Measurements from ENCODE around the gene OARD1.

The OARD1 gene

GRCh38 chr6:41047745-41048732, 24.1 kb downstream of the OARD1 start:
- DNase-seq (ENCODE audit: low read depth in 2 of 2) = no peak

- DNase-seq (ENCODE audit: low read depth in 2 of 2) = no peak
Observed at GRCh38 chr6:41047306-41047705, 24.9 kb downstream of the OARD1 start.

- DNase-seq (ENCODE audit: low read depth in 2 of 2) = no peak
Observed at GRCh38 chr6:41046084-41046483, 26.1 kb downstream of the OARD1 start.

GRCh38 chr6:41045664-41046063, 26.5 kb downstream of the OARD1 start:
- no peak for DNase-seq (ENCODE audit: low read depth in 2 of 2)

GRCh38 chr6:41043151-41043550, 29.0 kb downstream of the OARD1 start:
- no peak for DNase-seq (ENCODE audit: low read depth in 2 of 2)

GRCh38 chr6:41042226-41043055, 29.7 kb downstream of the OARD1 start, which contains the start of gene TSPO2:
Gene TSPO2, plus strand, starts transcription at chr6:41042467. Its CDS starts 519 bp downstream, at chr6:41042986.
- no peak for DNase-seq (ENCODE audit: low read depth in 2 of 2)

- no peak for DNase-seq (ENCODE audit: low read depth in 2 of 2)
Observed at GRCh38 chr6:41040940-41041536, 31.1 kb downstream of the OARD1 start.

GRCh38 chr6:41040101-41040939, 31.8 kb downstream of the OARD1 start:
- no peak for DNase-seq (ENCODE audit: low read depth in 2 of 2)

GRCh38 chr6:41039060-41039998, 32.8 kb downstream of the OARD1 start, which contains the start of gene UNC5CL:
Gene UNC5CL, minus strand, starts transcription at chr6:41039221. Its CDS starts 4,147 bp downstream, at chr6:41035074.
- peak in 1 of 2 donors; percentile 16 for DNase-seq (ENCODE audit: low read depth in 2 of 2)

- DNase-seq (ENCODE audit: low read depth in 2 of 2) = no peak
Observed at GRCh38 chr6:41038205-41038604, 34.0 kb downstream of the OARD1 start.

GRCh38 chr6:41037107-41037900, 34.9 kb downstream of the OARD1 start:
- no peak for DNase-seq (ENCODE audit: low read depth in 2 of 2)

GRCh38 chr6:41036601-41037000, 35.6 kb downstream of the OARD1 start:
- DNase-seq (ENCODE audit: low read depth in 2 of 2) = no peak

- no peak for DNase-seq (ENCODE audit: low read depth in 2 of 2)
Observed at GRCh38 chr6:41036186-41036585, 36.0 kb downstream of the OARD1 start.

GRCh38 chr6:41033776-41034175, 38.4 kb downstream of the OARD1 start:
- no peak for DNase-seq (ENCODE audit: low read depth in 2 of 2)

GRCh38 chr6:41032830-41033229, 39.3 kb downstream of the OARD1 start:
- no peak for DNase-seq (ENCODE audit: low read depth in 2 of 2)

GRCh38 chr6:41028561-41029412, 43.4 kb downstream of the OARD1 start:
- DNase-seq (ENCODE audit: low read depth in 2 of 2) = no peak

- peak; percentile 66 to 69 for DNase-seq (ENCODE audit: low read depth in 2 of 2)
Observed at GRCh38 chr6:41027799-41028560, 44.2 kb downstream of the OARD1 start.

Data from stimulated activated CD8-positive, alpha-beta memory T cell treated with anti-CD3 and anti-CD28 coated beads, Interleukin-15, amount 100 ng/mL, for 48 hours (primary cell).